ENCODE data around the gene KDM1B.
"Not testable (repeated sequence)": the region's sequence is repeated elsewhere in the genome, so short reads cannot be mapped to it uniquely, and the experiment has no call there.

The KDM1B gene
- 11.1 to 13.8 reads per million in 2 donors for total RNA-seq

GRCh38 chr6:18155150-18155863, at the start of gene KDM1B:
Gene KDM1B, plus strand, starts transcription at chr6:18155422. Its CDS starts 4,474 bp downstream, at chr6:18159896.
- DNase-seq, result peak; percentile 96

GRCh38 chr6:18107061-18107460, 48.2 kb upstream of the KDM1B start:
- no peak for DNase-seq

GRCh38 chr6:18110162-18110561, 45.1 kb upstream of the KDM1B start:
- DNase-seq, result no peak

- no peak for DNase-seq
Observed at GRCh38 chr6:18115356-18115755, 39.9 kb upstream of the KDM1B start.

- DNase-seq, result no peak
Observed at GRCh38 chr6:18117136-18117535, 38.1 kb upstream of the KDM1B start.

GRCh38 chr6:18118330-18118729, 36.9 kb upstream of the KDM1B start:
- DNase-seq, result no peak

- no peak for DNase-seq
Observed at GRCh38 chr6:18119236-18119635, 36.0 kb upstream of the KDM1B start.

- no peak for DNase-seq
Observed at GRCh38 chr6:18121580-18122127, 33.6 kb upstream of the KDM1B start.

GRCh38 chr6:18122128-18123093, 32.8 kb upstream of the KDM1B start, which contains the start of gene NHLRC1:
Gene NHLRC1, minus strand, starts transcription at chr6:18122677. Its CDS starts 71 bp downstream, at chr6:18122606.
- DNase-seq, result peak; percentile 43

- no peak for DNase-seq
Observed at GRCh38 chr6:18126121-18126520, 29.1 kb upstream of the KDM1B start.

- no peak for DNase-seq
Observed at GRCh38 chr6:18132346-18132745, 22.9 kb upstream of the KDM1B start.

- DNase-seq, result no peak
Observed at GRCh38 chr6:18135171-18135570, 20.1 kb upstream of the KDM1B start.

GRCh38 chr6:18136260-18136659, 19.0 kb upstream of the KDM1B start:
- no peak for DNase-seq

- no peak for DNase-seq
Observed at GRCh38 chr6:18138906-18139305, 16.3 kb upstream of the KDM1B start.

GRCh38 chr6:18139935-18140621, 15.1 kb upstream of the KDM1B start:
- DNase-seq, result no peak

- no peak for DNase-seq
Observed at GRCh38 chr6:18141805-18142590, 13.2 kb upstream of the KDM1B start.

- no peak for DNase-seq
Observed at GRCh38 chr6:18142591-18142861, 12.7 kb upstream of the KDM1B start.

- no peak for DNase-seq
Observed at GRCh38 chr6:18147160-18147559, 8.1 kb upstream of the KDM1B start.

GRCh38 chr6:18147616-18148015, 7.6 kb upstream of the KDM1B start:
- no peak for DNase-seq

GRCh38 chr6:18148304-18149025, 6.8 kb upstream of the KDM1B start:
- DNase-seq, result no peak

GRCh38 chr6:18151391-18151790, 3.8 kb upstream of the KDM1B start:
- not testable (repeated sequence) for DNase-seq
